Transverse colon (tissue), 3 donors: ENCODE results near the gene MEIOC.
"Not testable (repeated sequence)": the region's sequence is repeated elsewhere in the genome, so short reads cannot be mapped to it uniquely, and the experiment has no call there.

Experiments
- CTCF ChIP-seq, 5 experiments: fragments of 200-600 bp in 3 of 5; fragments of 450-650 bp in 2 of 5; sonication (generic) in 3 of 5; IDR thresholded peaks; 1 replicate in 2 of 5; 2 replicates in 3 of 5; pipeline ENCODE4 v1.5.1; 2016 to 2017; ENCODE audit warnings: antibody characterized with exemption in 5 of 5, inconsistent platforms in 3 of 5, mild to moderate bottlenecking in 2 of 5, moderate library complexity in 1 of 5
- POLR2A ChIP-seq: fragments of 450-650 bp; IDR thresholded peaks from one replicate; pipeline ENCODE4 v1.6.1; 2016; ENCODE audit warnings: antibody characterized with exemption, mild to moderate bottlenecking, moderate library complexity

- not testable (repeated sequence) for TF ChIP-seq CTCF (IDR thresholded peaks at IDR 0.05); POLR2A
Observed at GRCh38 chr17:44634401-44634800, 21.9 kb upstream of the MEIOC start.
